Measurements from ENCODE around the gene VEZF1.
A peak's percentile ranks its signal among the peaks of the same experiment; 100 is the strongest.
"Not testable (repeated sequence)": the region's sequence is repeated elsewhere in the genome, so short reads cannot be mapped to it uniquely, and the experiment has no call there.

Gene VEZF1

DNA sequence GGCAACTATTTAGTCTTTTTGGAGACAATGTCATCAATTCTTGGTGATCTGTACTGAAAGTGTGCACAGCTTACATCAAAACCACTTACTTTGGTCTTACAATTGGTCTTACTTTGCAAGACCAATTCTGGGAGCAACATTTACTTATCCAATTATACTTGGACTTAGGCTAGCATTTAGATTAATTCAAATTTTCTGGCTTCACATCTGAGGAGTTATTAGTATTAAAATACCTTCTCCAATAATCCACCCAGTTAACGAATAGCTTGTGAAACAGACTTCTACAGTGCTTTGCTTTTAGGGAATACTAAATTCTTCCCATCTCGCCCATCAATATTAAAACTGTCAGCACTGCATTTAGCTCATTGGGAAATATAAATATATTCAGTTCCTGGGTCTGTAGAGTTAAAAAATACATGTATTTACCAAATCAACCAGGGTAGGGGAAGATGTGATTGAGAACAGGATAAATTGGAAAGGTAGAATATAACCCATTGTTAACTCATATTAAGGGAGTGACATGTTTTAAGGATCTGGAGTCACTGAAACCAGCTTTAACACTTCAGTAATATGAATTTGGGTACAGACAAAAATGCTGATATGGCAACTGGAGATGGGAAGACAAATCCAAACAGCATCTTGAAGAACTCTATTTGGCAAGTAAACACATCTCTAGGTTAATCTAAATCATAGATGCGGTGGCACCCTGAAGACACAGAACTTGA, 9.2 kb upstream of the VEZF1 start:
- ATAC-seq: no peak

DNA sequence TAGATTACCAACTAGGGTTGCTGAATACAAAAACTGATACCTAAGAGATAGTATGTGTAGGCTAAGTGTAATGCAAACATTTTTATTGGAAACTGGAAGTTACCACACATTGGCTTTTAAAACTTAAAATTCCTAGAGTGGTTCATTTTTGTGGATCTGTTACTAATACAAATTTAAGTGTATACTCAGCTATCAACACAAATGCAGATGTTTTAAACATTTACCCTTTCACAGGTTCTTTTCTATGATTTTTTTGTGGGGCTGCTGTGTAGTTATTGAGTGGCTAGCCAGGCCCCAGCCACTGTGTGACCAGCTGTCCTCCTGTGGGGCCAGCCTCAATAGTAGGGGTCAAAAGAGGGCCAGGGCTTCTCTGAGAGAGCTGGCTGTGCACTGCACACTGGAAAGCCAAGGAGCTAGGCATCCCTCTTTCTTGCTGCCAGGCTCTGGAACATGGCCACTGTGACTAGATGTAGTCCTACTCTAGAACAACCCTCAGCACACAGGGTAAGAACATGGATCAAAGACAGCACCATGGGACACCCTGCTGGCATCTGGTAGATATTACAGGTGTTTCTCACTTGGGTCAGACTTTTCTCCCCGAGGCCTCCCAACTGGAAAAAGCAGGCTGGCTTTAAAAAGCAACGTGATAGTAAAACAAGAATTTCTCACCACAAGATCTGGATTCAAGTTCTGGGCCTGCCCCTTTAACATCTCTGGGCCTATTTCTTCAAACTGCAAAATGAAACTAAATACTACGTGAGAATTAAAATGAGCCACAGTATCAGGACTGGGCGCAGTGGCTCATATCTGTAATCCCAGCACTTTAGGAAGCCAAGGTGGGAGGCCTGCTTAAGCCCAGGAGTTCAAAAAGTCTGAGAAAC, 7.3 kb upstream of the VEZF1 start:
- ATAC-seq: peak; percentile 79 to 81

GRCh38 chr17:57994436-57994835, 6.4 kb upstream of the VEZF1 start:
- ATAC-seq: no peak

- no peak for ATAC-seq
Observed at GRCh38 chr17:57993471-57994365, 5.7 kb upstream of the VEZF1 start.

- ATAC-seq: no peak
Observed at GRCh38 chr17:57991537-57991936, 3.5 kb upstream of the VEZF1 start.

GRCh38 chr17:57990037-57990436, 2.0 kb upstream of the VEZF1 start:
- no peak for ATAC-seq

DNA sequence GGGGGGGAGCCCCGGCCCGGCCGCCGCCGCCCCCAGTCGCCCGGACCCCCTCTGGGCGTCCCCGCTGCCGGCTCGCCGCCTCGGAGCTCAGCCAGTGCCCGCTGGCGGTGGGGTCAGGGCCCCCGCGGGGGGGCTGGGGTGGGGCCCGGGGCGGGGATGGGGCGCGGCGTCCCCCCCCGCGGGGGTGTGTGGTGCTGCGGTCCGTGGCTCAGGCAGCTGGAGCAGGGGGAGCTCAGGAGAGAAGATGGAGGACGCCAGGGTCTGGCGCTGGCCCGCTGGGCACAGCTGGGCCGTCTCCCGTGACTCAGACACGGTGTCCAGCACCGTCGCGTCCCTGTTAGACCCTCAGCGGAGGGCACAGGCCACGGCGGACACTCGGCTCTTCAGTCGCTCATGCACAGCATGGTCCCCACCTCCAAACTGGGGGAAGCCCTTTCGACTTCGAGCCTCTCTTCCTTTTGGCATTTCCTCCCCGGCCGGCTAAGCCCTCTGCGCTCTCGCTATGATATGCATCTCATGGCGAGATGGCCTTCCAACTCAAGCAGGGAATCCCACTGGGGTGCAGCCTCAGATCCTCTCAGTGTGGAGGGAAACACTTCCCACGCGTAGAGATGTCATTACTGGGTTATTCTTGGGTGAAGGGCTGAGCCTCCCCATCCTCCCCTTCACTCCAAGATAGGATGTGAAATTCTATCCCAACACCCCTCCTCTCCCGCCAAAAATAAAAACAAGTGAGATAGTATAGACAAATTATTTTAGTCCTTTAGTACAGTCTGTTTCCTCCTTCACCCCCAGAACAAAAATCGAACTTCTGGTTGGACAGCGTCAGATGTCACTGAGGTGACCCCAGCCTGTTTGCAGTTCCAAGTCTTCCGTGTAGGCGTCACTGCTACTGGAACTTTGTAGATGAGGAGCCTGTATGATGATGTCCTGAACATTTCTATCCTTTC, 522 bp upstream of the VEZF1 start:
- ATAC-seq: peak; percentile 77 to 82

- peak; percentile 1 to 5 for ATAC-seq
Observed at GRCh38 chr17:57986841-57987580, 1.0 kb downstream of the VEZF1 start.

GRCh38 chr17:57985675-57985974, 2.4 kb downstream of the VEZF1 start:
- no peak for ATAC-seq

DNA sequence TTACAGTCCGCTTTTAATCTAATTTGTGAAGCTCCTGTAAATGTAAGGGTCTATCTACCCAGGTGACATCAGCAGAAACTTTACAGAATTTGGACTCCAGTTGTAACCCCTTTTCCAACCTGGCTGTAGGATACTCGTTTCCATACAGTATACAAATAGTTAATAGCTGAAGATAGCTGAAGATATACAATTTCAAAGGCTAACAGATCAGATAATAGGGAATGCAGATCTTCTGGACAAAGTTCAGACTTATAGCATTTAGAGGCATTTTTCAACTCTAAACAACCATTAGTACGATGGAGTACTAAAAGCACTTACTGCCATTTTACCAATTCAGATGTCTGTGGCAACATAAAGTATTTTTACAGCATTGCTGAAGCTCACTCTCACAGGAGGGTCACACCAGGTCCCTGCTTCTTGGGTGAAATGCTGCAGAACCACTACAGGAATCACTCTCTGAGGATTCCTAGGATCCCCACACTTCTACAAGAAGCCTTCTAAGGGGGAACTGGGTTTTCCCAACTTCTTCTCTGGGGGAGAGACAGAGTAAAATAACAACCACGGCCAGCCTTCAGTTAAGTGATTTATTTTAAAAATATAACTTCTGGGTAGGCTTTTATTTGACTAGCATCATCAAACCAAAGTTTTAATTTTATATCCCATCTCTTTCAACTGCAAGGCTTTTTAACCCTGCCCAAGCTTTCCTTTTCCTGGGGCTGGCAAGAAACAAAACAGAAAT, 2.9 kb downstream of the VEZF1 start:
- no peak for ATAC-seq

- no peak for ATAC-seq
Observed at GRCh38 chr17:57984261-57984890, 3.7 kb downstream of the VEZF1 start.

DNA sequence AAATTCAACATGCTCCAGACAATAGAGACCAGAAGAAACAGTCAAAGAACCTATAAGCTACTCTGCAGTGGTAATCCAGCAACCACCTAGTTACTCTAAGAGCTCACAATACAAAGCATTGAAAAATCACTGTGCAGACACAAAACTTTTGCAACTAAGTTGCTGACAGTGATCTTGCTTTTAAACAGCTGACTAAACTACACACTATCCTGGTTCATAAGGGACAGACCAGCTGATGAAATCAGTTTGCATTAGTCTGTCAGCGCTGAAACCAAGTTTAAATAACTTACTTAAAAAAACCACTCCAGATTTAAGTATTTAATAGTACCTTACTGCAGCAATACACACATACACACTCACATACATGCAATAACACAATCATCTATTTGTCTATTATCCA, 4.6 kb downstream of the VEZF1 start:
- no peak for ATAC-seq

DNA sequence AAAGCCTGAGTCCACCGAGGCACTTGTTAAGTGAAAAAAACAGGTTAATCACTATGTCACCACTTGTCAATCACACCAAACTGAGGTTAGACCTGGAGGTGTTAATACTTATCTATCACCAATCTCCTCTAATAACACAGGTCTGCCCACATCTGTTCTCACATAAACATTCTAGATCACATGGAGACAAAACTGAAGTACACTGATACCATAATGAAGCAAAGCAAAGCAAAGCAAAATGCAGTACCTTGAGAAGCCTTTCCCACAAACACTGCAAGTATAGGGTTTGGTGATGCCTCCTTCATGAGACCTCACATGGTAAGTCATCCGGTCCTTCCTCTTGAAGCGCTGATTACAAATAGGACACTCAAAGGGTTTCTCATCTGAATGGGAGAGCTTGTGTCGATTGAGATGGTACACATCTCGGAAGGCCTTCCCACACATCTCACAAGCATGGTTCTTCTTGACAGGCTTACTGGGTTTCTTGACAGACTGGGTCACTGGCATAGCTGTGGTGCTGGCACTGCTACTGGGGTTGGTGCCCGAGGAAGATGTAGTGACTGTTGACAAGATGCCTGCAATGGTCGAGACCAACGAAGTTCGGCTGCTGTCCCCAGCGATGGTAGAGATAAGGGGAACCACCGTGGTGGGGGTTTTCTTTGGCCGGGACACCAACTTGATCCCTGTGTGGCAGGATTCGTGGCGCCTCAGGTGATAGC, 5.4 kb downstream of the VEZF1 start:
- peak; percentile 64 to 89 for ATAC-seq

DNA sequence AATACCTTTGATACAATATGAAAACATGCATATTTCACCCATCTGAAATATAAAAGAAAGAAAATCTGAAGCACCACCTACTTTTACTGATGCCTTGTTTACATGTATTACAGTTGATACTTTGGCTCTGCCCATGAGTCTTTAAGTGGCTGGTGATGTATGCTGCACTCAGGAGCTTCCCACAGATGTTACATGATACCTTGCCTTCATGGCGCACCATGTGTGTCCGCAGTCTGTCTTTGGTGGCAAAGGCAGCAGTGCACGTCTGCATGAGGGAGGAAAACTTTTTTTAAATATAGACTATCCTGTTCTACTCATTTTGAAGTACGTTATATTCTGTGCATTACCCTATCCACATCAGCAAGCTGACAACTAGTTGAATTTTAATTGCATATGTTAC, 7.5 kb downstream of the VEZF1 start:
- ATAC-seq: no peak

- no peak for ATAC-seq
Observed at GRCh38 chr17:57979076-57979475, 9.0 kb downstream of the VEZF1 start.

- ATAC-seq: no peak
Observed at GRCh38 chr17:57976594-57976993, 11.5 kb downstream of the VEZF1 start.

DNA sequence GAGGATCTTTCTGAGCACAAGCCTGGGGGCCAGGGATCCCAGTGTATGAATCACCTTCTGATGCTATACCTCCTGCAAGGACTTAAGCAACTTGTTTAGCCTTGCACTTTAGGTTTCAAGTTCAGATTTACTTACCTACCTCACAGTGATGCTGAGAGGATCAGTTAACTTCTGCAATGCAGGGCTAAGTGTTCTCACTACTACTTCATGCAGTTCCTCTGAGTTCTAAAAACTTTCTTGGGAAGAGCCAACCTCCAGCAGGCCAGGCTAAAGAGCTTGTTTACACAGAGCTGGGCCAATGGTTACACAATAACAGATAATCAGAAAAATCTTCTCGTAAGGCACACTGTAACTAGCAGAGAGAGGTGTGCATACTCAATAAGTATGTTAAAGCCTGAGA, 13.0 kb downstream of the VEZF1 start:
- no peak for ATAC-seq

DNA sequence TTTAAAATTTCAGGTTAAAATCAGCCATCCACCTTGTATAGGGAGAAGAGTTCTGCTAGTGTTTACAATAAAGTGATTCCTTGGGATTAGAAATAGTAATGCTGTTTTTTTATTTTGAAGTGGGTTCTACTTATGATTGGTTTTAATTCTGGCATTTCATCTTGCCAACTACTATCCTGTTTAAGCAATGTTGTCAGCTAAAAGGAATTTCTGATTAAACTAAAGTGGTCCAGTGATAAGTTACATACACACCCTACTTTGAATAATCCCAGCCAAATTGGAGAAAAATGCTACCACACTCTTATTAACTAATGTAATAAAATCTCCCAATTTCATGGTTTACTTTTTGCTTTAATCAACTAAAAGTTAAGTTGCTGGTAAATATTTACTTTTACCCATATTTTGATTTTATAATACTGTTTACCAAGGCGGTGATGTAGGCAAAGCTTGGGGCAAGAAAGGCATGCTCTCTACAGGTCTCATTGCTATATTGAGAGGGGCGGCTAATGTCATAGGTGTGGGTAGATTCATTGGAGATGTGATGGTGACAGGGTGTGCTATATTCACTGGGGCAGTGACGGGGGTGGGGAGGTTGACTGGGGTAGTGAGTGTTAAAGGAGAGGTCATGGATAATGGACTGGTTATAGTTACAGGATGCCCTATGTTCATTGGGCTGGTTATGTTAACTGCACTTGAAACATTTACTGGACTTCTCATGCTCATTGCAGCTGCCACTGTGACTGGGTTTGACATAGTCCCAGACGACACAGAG, 13.8 kb downstream of the VEZF1 start:
- ATAC-seq: not testable (repeated sequence)

DNA sequence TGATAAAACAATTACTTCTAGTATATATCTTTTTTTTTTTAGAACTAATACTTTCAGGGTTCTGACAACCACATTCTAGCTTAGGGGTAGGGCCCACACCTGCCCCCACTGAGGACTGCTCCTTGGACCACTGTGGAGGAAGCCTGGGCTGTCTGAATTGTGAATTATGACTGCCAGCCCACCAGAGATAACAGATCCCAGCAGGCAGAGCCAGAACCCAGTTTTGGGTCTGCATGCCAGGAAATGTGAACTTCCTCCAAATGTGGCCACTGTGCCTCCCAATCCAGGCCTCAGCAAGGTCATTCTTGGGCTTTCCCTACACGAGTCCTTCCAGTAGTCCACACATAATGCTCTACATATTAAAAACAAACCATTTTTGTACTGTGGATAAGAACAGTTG, 15.9 kb downstream of the VEZF1 start:
- ATAC-seq: no peak
